HL-60 (cell line): ENCODE measurements around the gene SLC13A2.

Experiments used
- CTCF ChIP-seq: IDR thresholded peaks from one replicate; pipeline ENCODE4 v1.5.1; 2011; ENCODE audit warnings: low read length, control low read depth, inconsistent platforms; ENCODE audit not compliant: insufficient read depth
- GABPA ChIP-seq: IDR thresholded peaks from 2 replicates; pipeline ENCODE4 v1.6.1; 2012; ENCODE audit warnings: low read depth
- POLR2AphosphoS5 ChIP-seq: IDR thresholded peaks from 2 replicates; pipeline ENCODE4 v1.6.1; 2012; ENCODE audit warnings: low read depth
- REST ChIP-seq: IDR thresholded peaks from 2 replicates; pipeline ENCODE4 v1.6.1; 2012; ENCODE audit warnings: low read depth; ENCODE audit not compliant: insufficient replicate concordance
- SPI1 ChIP-seq: IDR thresholded peaks from 2 replicates; pipeline ENCODE4 v1.6.1; 2012; ENCODE audit warnings: low read depth, mild to moderate bottlenecking, borderline replicate concordance

DNA sequence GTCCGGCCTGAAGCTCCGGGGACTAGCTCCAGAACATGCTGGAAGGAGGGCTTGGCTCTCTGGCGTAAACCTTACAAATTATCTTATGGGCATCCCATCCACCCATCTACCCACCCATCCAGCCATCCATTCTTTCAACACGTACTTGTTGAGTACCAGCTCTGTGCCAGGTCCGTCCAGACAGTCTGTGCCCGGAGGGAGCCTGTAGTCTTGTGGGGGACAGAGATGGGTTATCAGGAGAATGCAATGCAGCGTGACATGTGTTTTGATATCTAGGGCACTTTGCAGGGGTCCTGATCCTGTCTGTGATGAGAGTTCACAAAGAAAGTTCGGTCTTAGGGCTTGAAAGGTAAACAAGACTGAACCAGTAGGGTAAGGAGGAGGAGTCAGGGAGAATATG lies 4.1 kb upstream of the SLC13A2 start:
- TF ChIP-seq CTCF (no peak), POLR2AphosphoS5 (no peak), REST (no peak), SPI1 (no peak), GABPA (no peak)
